Liver (tissue), 3 donors: ENCODE results near the gene FAAH2.

Source experiments
- ATF3 ChIP-seq: IDR thresholded peaks from 2 replicates; pipeline ENCODE4 v1.6.1; 2016; ENCODE audit warnings: antibody characterized with exemption
- CTCF ChIP-seq: fragments of 150-350 bp; IDR thresholded peaks from 2 replicates; pipeline ENCODE4 v1.5.1; 2017; ENCODE audit warnings: improper control_type of control experiment, low read depth, low read length; ENCODE audit not compliant: missing input control
- GABPA ChIP-seq, 2 donors: IDR thresholded peaks in 1 of 2; conservative IDR thresholded peaks in 1 of 2; 2 replicates each; pipeline ENCODE4 v1.6.1; 2016; ENCODE audit warnings: antibody characterized with exemption in 2 of 2, mild to moderate bottlenecking in 1 of 2, moderate library complexity in 1 of 2
- JUND ChIP-seq, 2 donors: IDR thresholded peaks; 2 replicates each; pipeline ENCODE4 v1.6.1; 2016; ENCODE audit warnings: antibody characterized with exemption in 2 of 2
- RXRA ChIP-seq, 2 donors: IDR thresholded peaks; 2 replicates each; pipeline ENCODE4 v1.6.1; 2017 to 2018; ENCODE audit warnings: antibody characterized with exemption in 2 of 2, mild to moderate bottlenecking in 1 of 2
- SP1 ChIP-seq: IDR thresholded peaks from 2 replicates; pipeline ENCODE4 v1.6.1; 2018; ENCODE audit warnings: antibody characterized with exemption, mild to moderate bottlenecking
- TAF1 ChIP-seq: conservative IDR thresholded peaks from 2 replicates; pipeline ENCODE4 v1.6.1; 2016; ENCODE audit warnings: antibody characterized with exemption, mild to moderate bottlenecking
- YY1 ChIP-seq: IDR thresholded peaks from 2 replicates; pipeline ENCODE4 v1.6.1; 2016; ENCODE audit warnings: antibody characterized with exemption, mild to moderate bottlenecking
- ZBTB33 ChIP-seq: IDR thresholded peaks from 2 replicates; pipeline ENCODE4 v1.6.1; 2016; ENCODE audit warnings: antibody characterized with exemption
- donor health status: healthy.
- donor health status: healthy.

GRCh38 chrX:57379296-57379695 lies 92.8 kb downstream of the FAAH2 start:
- TF ChIP-seq CTCF (no peak), SP1 (no peak), YY1 (no peak), GABPA (IDR thresholded peaks at IDR 0.05 in 1 of 2, conservative IDR thresholded peaks at IDR 0.05 in 1 of 2) (no peak), ATF3 (no peak), RXRA (IDR thresholded peaks at IDR 0.05) (no peak), TAF1 (no peak), ZBTB33 (no peak), JUND (IDR thresholded peaks at IDR 0.05) (no peak)
